RPMI7951 (cell line): ENCODE data around the gene CUZD1. TPM values are rescaled to one million over a fixed set of nuclear protein-coding genes. Genes with fewer than 3 reads are reported as not detected.
"Not testable (repeated sequence)": the region's sequence is repeated elsewhere in the genome, so short reads cannot be mapped to it uniquely, and the experiment has no call there.

Experiments used
- DNase-seq: peaks from one replicate; pipeline ENCODE4 v3.0.0-alpha.2; 2012; ENCODE audit warnings: low read depth
- total RNA-seq: library from RNA; depleted of rRNA; stranded (reverse); fragments of >200 nt; shearing (Covaris generic); gene quantifications from 2 replicates; pipeline ENCODE4 v1.2.3, GENCODE V29; 2014; rRNA removed

The CUZD1 gene
- 0.48 and 0.59 TPM in 2 replicates for total RNA-seq

GRCh38 chr10:122845783-122846332, at the start of gene CUZD1:
Gene CUZD1, minus strand, starts transcription at chr10:122845857. Its CDS starts 14 bp downstream, at chr10:122845843.
- no peak for DNase-seq

GRCh38 chr10:122894261-122894944, 48.7 kb upstream of the CUZD1 start:
- peak; percentile 7 for DNase-seq

GRCh38 chr10:122884166-122884565, 38.5 kb upstream of the CUZD1 start:
- DNase-seq: no peak

- DNase-seq: no peak
Observed at GRCh38 chr10:122882766-122883165, 37.1 kb upstream of the CUZD1 start.

- DNase-seq: peak; percentile 96
Observed at GRCh38 chr10:122879339-122880273, 33.9 kb upstream of the CUZD1 start, which contains the start of gene FAM24B. Gene FAM24B, minus strand, starts transcription at chr10:122879581. Its CDS starts 29,066 bp downstream, at chr10:122850515.

- DNase-seq: no peak
Observed at GRCh38 chr10:122878799-122879338, 33.2 kb upstream of the CUZD1 start.

GRCh38 chr10:122877264-122877663, 31.6 kb upstream of the CUZD1 start:
- no peak for DNase-seq

- no peak for DNase-seq
Observed at GRCh38 chr10:122876467-122876855, 30.8 kb upstream of the CUZD1 start.

GRCh38 chr10:122875843-122876466, 30.3 kb upstream of the CUZD1 start:
- DNase-seq: no peak

- not testable (repeated sequence) for DNase-seq
Observed at GRCh38 chr10:122871947-122872346, 26.3 kb upstream of the CUZD1 start.

- DNase-seq: not testable (repeated sequence)
Observed at GRCh38 chr10:122868768-122869167, 23.1 kb upstream of the CUZD1 start.

GRCh38 chr10:122866757-122867482, 21.3 kb upstream of the CUZD1 start:
- not testable (repeated sequence) for DNase-seq

GRCh38 chr10:122864901-122865300, 19.2 kb upstream of the CUZD1 start:
- no peak for DNase-seq

GRCh38 chr10:122864194-122864592, 18.5 kb upstream of the CUZD1 start:
- DNase-seq: no peak

- no peak for DNase-seq
Observed at GRCh38 chr10:122863216-122864193, 17.8 kb upstream of the CUZD1 start.

GRCh38 chr10:122861711-122862161, 16.1 kb upstream of the CUZD1 start:
- peak; percentile 55 for DNase-seq

GRCh38 chr10:122859527-122859926, 13.9 kb upstream of the CUZD1 start:
- no peak for DNase-seq

- DNase-seq: not testable (repeated sequence)
Observed at GRCh38 chr10:122858042-122858441, 12.4 kb upstream of the CUZD1 start.

GRCh38 chr10:122856902-122857301, 11.2 kb upstream of the CUZD1 start:
- DNase-seq: no peak

GRCh38 chr10:122855745-122856144, 10.1 kb upstream of the CUZD1 start:
- no peak for DNase-seq
